ENCODE results near the gene POM121L2.

GRCh38 chr6:27280064-27280539, 32.0 kb downstream of the POM121L2 start:
- TF ChIP-seq CTCF (IDR thresholded peaks at IDR 0.05; ENCODE audit: low read length): no peak
- TF ChIP-seq EZH2 (IDR thresholded peaks at IDR 0.05; ENCODE audit: borderline replicate concordance, low read length): no peak

Measured in OCI-LY1 (cell line).